BJ (cell line): ENCODE results near the gene VAT1L. TPM values are rescaled to one million over a fixed set of nuclear protein-coding genes. Genes with fewer than 3 reads are reported as not detected.
"Not testable (repeated sequence)": the region's sequence is repeated elsewhere in the genome, so short reads cannot be mapped to it uniquely, and the experiment has no call there.

Source experiments
- CTCF ChIA-PET: fragments of 350-600 bp; formaldehyde crosslinking; extraction: SDS; loops from one replicate; lab custom pipeline; 2021; ENCODE audit warnings: antibody characterized with exemption, inconsistent platforms; lab: Yijun Ruan, JAX
- POLR2A ChIA-PET: fragments of 300-600 bp; sonication (Branson Sonifier 250); formaldehyde crosslinking; extraction: SDS; loops from one replicate; lab custom pipeline; 2021; ENCODE audit warnings: antibody characterized with exemption; lab: Charles Lee
- DNase-seq: peaks from one replicate; pipeline ENCODE4 v3.0.0-alpha.2; 2011; ENCODE audit warnings: low read depth
- H3K27me3 ChIP-seq: 2 replicates; pipeline ENCODE4 v1.6.0; 2011; ENCODE audit warnings: low read length; ENCODE audit not compliant: control insufficient read depth, insufficient read depth
- H3K36me3 ChIP-seq: 2 replicates; pipeline ENCODE4 v1.5.1; 2011; ENCODE audit warnings: low read length; ENCODE audit not compliant: control insufficient read depth, insufficient read depth
- H3K4me3 ChIP-seq: 2 replicates; pipeline ENCODE4 v1.5.1; 2011; ENCODE audit warnings: low read depth, mild to moderate bottlenecking, control low read depth, low read length
- polyA plus RNA-seq: library from polyadenylated mRNA; depleted of rRNA; stranded (reverse); fragments of >200 nt; gene quantifications from 2 replicates; pipeline ENCODE4 v1.2.3, GENCODE V29; 2011
- TF ChIP-seq, protein P1 (sequence below): IDR thresholded peaks from 2 replicates; pipeline ENCODE4 v1.5.1; 2011; ENCODE audit warnings: low read depth, mild to moderate bottlenecking, control low read depth, inconsistent platforms, low read length, moderate library complexity; ENCODE audit not compliant: insufficient read depth

The VAT1L gene
- polyA plus RNA-seq, 1 experiment: 4.7 TPM

DNA sequence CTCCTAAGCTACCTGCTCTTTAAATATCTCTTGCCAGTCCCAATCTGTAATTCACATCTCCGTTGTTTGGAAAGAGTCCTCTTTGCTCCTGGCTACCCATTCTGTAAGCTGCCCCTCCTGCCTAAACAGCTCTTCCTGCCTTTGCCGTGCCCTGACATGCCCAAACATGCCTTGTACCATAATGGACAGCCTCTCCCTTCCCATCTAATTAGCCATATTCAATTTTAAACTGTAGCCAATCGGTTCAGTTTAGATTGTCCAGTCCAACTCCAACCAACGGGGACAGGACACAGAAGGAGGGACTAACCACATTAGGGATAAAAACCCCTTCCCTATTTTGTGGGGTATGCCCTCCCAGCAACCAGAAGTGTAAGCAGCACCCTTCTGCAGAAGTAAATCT is 203.3 kb downstream of the VAT1L start:
- no peak for DNase-seq
- Histone ChIP-seq H3K36me3 (no peaks in the 10 kb centered on the region), H3K4me3 (no peak overlapping the region), H3K27me3 (no peaks in the 10 kb centered on the region)
- TF ChIP-seq, protein P1, sequence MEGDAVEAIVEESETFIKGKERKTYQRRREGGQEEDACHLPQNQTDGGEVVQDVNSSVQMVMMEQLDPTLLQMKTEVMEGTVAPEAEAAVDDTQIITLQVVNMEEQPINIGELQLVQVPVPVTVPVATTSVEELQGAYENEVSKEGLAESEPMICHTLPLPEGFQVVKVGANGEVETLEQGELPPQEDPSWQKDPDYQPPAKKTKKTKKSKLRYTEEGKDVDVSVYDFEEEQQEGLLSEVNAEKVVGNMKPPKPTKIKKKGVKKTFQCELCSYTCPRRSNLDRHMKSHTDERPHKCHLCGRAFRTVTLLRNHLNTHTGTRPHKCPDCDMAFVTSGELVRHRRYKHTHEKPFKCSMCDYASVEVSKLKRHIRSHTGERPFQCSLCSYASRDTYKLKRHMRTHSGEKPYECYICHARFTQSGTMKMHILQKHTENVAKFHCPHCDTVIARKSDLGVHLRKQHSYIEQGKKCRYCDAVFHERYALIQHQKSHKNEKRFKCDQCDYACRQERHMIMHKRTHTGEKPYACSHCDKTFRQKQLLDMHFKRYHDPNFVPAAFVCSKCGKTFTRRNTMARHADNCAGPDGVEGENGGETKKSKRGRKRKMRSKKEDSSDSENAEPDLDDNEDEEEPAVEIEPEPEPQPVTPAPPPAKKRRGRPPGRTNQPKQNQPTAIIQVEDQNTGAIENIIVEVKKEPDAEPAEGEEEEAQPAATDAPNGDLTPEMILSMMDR: no peak
- CTCF ChIA-PET: interaction anchor here (0.9 kb wide), 1 partner anchor 11 kb away, joined by 6 read pairs; no protein-coding TSS in a partner anchor
- POLR2A ChIA-PET: no interaction called here

DNA sequence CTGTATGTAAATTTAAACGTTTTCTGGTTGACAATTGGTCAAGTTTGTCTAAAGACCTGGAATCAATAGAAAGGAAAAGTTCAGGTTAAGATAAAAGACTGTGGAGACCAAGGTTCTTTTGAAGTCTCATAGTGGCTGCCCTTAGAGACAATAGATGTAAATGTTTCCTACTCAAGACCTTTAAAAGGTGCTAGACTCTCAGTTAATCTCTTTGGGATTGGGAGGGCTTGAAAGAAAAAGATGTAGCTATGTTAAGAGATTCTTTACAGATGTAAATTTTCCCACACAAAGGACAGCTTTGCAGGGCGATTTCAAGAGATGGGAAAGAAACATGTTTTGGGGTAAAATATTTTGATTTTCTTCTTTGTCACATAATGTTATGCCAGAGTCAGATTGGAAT is 204.0 kb downstream of the VAT1L start:
- POLR2A ChIA-PET, H3K36me3 ChIP-seq, DNase-seq, H3K4me3 ChIP-seq, H3K27me3 ChIP-seq: not testable (repeated sequence)
- CTCF ChIA-PET: interaction anchor here (0.9 kb wide), 1 partner anchor 10 kb away, joined by 6 read pairs; no protein-coding TSS in a partner anchor

DNA sequence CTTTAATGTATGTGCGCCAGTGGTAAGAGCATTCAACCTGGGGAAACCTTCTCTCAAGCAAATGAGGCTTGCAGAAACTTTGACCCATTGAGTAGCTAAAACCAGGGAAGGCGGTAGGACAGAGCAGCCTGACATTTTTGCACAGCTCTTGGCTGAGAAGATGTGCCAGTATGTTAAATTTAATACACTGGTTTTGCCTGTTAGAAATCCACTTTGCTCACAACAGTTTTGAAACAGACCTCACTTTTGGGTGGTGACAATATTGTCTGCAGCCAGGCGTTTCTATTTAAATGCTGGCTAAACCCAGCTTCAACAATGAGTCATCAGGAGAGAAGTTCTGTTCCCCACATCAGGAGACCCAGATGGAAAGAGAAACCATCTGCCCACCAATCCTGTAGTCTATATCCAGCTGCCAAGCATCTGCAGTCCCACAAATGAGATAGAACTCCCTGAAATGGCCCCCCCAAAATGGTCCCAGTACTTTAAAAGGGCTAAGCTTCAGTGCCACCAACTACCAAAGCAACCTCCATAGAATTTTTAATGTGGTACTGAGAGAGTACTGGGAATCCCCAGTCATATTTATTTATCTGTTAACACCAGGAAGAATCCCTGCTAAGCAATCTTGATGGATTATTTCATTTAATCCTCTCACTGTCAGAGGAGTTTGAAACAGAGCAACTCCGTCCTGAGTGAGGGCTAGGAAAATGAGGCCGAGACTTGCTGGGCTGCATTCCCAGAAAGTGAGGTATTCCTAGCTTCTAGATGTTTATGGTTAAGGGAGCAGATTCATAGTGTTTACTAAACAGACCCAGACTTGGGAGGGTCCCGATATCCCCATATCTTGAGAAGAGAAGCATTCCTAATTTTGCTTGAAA is 205.0 kb downstream of the VAT1L start:
- POLR2A ChIA-PET: no interaction called here
- TF ChIP-seq, protein P1: no peak
- H3K36me3 ChIP-seq: no peaks in the 10 kb centered on the region
- no peak for DNase-seq
- no peaks in the 10 kb centered on the region for H3K27me3 ChIP-seq
- CTCF ChIA-PET: interaction anchor here (0.8 kb wide), 1 partner anchor 10 kb away, joined by 3 read pairs; no protein-coding TSS in a partner anchor
- H3K4me3 ChIP-seq: no peak overlapping the region

DNA sequence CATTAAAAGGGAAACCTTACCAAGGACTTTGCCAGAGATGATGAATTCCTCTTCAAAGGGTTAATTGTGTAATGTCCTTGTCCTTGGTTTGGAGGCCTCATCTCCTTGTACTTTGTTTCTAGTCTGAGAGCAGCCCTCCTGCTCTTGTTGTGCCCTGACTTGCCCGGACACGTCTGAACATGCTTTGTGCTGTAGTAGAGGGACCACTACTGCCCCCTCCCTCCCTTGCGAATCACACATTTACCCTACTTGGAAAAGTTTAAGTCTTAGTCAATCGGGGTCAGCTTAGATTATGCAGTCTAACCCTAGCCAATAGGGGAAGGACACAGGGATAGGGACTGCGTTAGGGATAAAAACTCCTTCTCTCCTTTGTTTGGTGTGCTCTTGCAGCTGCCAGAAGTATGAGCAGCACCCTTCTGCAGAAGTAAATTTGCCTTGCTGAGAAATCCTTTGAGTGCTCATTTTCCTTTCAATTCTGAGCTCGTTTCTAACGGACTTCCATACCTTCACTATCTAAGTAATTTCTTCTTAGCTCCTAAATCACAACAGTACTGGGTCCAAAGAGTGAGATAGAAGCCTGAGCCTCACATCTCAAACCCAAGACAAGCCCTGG is 207.6 kb downstream of the VAT1L start:
- ChIA-PET CTCF (no interaction called here), POLR2A (no interaction called here)
- Histone ChIP-seq H3K4me3 (no peak overlapping the region), H3K27me3 (no peaks in the 10 kb centered on the region), H3K36me3 (no peaks in the 10 kb centered on the region)
- TF ChIP-seq, protein P1: no peak
- DNase-seq: no peak

DNA sequence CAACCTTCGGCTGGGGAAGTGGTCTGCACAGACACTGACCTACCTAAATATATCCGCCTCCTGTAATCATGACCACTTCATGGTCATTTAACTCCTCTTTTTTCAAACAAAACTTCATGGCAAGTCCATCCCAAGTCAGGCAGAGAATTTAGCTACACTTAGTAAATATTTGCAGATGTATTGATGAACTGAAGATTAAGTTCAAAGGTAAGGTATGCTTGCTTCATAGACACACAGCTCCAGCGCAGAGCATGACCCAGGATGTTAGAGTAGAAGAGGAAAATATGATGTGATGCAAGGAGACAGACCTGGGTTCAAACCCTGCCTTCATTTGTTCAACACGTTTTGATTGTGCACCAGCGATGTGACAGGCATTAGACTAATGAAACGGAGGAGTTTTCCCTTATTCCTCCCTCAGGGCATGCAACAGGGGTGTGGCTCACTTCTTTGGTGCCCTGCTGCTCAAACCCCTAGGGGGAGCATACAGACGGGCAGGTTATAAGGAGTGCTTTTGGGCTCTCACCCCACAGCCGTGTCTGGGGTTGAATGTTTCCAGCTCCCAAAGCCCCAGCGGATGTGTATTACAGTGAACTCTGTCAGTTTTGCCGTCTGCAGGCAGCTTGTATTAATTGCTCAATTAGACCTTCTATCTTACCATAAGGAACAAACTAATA is 210.1 kb downstream of the VAT1L start:
- Histone ChIP-seq H3K27me3 (no peaks in the 10 kb centered on the region), H3K4me3 (no peak overlapping the region), H3K36me3 (no peaks in the 10 kb centered on the region)
- ChIA-PET POLR2A (interaction anchor here (0.6 kb wide), 1 partner anchor 1702 kb away, joined by 3 read pairs; no protein-coding TSS in a partner anchor), CTCF (interaction anchor here (0.6 kb wide), 1 partner anchor 254 kb away, joined by 3 read pairs; no protein-coding TSS in a partner anchor)
- DNase-seq: no peak
- TF ChIP-seq, protein P1: no peak
